Measurements from ENCODE around the gene CSRP2. TPM values are rescaled to one million over a fixed set of nuclear protein-coding genes. Genes with fewer than 3 reads are reported as not detected.

Gene CSRP2
- total RNA-seq, 3 donors from 2014 or later = 2.5 to 13.1 (median 6.5) TPM

GRCh38 chr12:76863837-76864236 is 15.0 kb downstream of the CSRP2 start:
- DNase-seq = no peak
- ATAC-seq = no peak
- intact Hi-C loops (cut with DNase I, micrococcal nuclease) = no loop called here
- H3K4me1 ChIP-seq (ENCODE audit: low read depth) = no peaks in the 10 kb centered on the region
- H3K4me3 ChIP-seq = no peak overlapping the region
- H3K36me3 ChIP-seq (ENCODE audit: low read depth) = no peaks in the 10 kb centered on the region
- no peak for TF ChIP-seq CTCF (IDR thresholded peaks at IDR 0.05)
- H3K9me3 ChIP-seq = no peaks in the 10 kb centered on the region

GRCh38 chr12:76863005-76863670 is 15.7 kb downstream of the CSRP2 start:
- no peaks in the 10 kb centered on the region for H3K36me3 ChIP-seq (ENCODE audit: low read depth)
- no peaks in the 10 kb centered on the region for H3K4me1 ChIP-seq (ENCODE audit: low read depth)
- no peak for TF ChIP-seq CTCF (IDR thresholded peaks at IDR 0.05)
- H3K9me3 ChIP-seq = no peaks in the 10 kb centered on the region
- H3K4me3 ChIP-seq = no peak overlapping the region
- intact Hi-C loops (cut with DNase I, micrococcal nuclease) = no loop called here
- ATAC-seq (no peak), DNase-seq (no peak)

GRCh38 chr12:76860256-76860655 is 18.6 kb downstream of the CSRP2 start:
- no peak for ATAC-seq
- Histone ChIP-seq H3K4me1 (ENCODE audit: low read depth) (no peaks in the 10 kb centered on the region), H3K4me3 (no peak overlapping the region), H3K9me3 (peaks cover 8% of the 10 kb centered on the region), H3K36me3 (ENCODE audit: low read depth) (no peaks in the 10 kb centered on the region)
- TF ChIP-seq CTCF (IDR thresholded peaks at IDR 0.05) = no peak
- intact Hi-C loops (cut with DNase I, micrococcal nuclease) = no loop called here
- DNase-seq = no peak

GRCh38 chr12:76859611-76860010 is 19.2 kb downstream of the CSRP2 start:
- DNase-seq = no peak
- Histone ChIP-seq H3K36me3 (ENCODE audit: low read depth) (no peaks in the 10 kb centered on the region), H3K4me1 (ENCODE audit: low read depth) (no peaks in the 10 kb centered on the region), H3K4me3 (no peak overlapping the region), H3K9me3 (peaks cover 8% of the 10 kb centered on the region)
- intact Hi-C loops (cut with DNase I, micrococcal nuclease) = no loop called here
- no peak for ATAC-seq
- no peak for TF ChIP-seq CTCF (IDR thresholded peaks at IDR 0.05)

- no peak for DNase-seq
Measured at GRCh38 chr12:76856018-76856644, 22.7 kb downstream of the CSRP2 start.

More at GRCh38 chr12:76856018-76856644, 22.7 kb downstream of the CSRP2 start:
- intact Hi-C loops (cut with DNase I, micrococcal nuclease) = no loop called here
- Histone ChIP-seq H3K9me3 (peaks cover 8% of the 10 kb centered on the region), H3K36me3 (ENCODE audit: low read depth) (no peaks in the 10 kb centered on the region), H3K4me1 (ENCODE audit: low read depth) (no peaks in the 10 kb centered on the region), H3K4me3 (no peak overlapping the region)
- no peak for TF ChIP-seq CTCF (IDR thresholded peaks at IDR 0.05)
- no peak for ATAC-seq
